Measurements from ENCODE around the gene SFPQ.

DNA sequence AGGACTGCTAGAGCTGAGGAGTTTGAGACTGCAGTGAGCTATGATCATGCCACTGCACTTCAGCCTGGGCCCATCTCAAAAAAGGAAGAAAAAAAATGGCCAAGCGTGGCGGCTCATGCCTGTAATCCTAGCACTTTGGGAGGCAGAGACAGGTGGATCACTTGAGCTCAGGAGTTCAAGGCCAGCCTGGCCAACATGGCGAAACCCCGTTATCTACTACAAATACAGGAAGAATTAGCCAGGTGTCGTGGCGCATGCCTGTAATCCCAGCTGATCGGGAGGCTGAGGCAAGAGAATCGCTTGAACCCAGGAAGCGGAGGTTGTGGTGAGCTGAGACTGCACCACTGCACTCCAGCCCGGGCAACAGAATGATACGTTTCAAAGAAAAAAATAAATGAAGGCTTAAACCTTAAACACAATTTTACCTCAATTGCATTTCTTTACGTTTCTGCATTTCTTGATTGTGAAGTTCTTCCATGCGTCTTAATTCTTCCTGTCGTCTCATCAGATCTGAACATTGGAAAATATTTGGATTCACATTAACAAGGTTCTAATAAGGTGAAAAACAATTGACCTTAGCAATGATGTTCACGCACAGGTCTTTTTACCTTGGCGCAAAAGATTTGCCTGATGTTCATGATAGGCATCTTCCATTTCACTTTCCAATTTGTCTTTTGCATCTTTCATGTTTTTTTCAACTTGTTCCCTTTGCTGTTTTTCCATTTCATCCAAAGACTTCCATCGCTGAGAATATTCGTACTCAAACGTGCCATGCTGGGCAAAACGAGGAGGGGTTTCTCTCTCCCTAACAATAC is 4.2 kb downstream of the SFPQ start:
- no peak for TF ChIP-seq POLR2AphosphoS5 (IDR thresholded peaks at IDR 0.05)
- TF ChIP-seq EP300 (IDR thresholded peaks at IDR 0.05) = no peak
- TF ChIP-seq, protein P1, sequence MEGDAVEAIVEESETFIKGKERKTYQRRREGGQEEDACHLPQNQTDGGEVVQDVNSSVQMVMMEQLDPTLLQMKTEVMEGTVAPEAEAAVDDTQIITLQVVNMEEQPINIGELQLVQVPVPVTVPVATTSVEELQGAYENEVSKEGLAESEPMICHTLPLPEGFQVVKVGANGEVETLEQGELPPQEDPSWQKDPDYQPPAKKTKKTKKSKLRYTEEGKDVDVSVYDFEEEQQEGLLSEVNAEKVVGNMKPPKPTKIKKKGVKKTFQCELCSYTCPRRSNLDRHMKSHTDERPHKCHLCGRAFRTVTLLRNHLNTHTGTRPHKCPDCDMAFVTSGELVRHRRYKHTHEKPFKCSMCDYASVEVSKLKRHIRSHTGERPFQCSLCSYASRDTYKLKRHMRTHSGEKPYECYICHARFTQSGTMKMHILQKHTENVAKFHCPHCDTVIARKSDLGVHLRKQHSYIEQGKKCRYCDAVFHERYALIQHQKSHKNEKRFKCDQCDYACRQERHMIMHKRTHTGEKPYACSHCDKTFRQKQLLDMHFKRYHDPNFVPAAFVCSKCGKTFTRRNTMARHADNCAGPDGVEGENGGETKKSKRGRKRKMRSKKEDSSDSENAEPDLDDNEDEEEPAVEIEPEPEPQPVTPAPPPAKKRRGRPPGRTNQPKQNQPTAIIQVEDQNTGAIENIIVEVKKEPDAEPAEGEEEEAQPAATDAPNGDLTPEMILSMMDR (IDR thresholded peaks at IDR 0.05) = no peak
